Stimulated activated CD4-positive, alpha-beta T cell treated with anti-CD3 and anti-CD28 coated beads, Interleukin-1b, Interleukin-23, amount 100 ng/mL, for 48 hours (primary cell): ENCODE measurements around the gene TANGO6.

Experiments used
- DNase-seq: peaks from one replicate; pipeline ENCODE4 v3.0.0-alpha.2; 2020

Gene TANGO6

GRCh38 chr16:68915589-68915988 lies 72.3 kb downstream of the TANGO6 start:
- no peak for DNase-seq

DNA sequence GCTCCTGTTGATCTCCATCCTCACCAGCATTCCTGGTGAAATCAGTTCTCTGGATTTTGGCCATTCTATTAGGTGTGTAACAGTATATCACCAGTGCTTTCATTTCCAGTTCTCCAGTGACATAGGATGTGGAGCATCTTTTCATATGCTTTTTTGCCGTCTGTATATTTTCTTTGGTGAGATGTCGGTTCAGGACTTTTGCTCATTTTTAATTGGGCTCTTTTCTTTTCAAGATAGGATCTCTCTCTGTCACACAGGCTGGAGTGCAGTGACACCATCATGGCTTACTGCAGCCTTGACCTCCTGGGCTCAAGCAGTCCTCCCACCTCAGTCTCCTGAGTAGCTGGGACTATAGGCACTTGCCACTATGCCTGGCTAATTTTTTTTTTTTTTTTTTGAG lies 74.2 kb downstream of the TANGO6 start:
- DNase-seq = no peak

GRCh38 chr16:68920349-68920748 lies 77.0 kb downstream of the TANGO6 start:
- no peak for DNase-seq

- no peak for DNase-seq
Observed at GRCh38 chr16:68921637-68922036, 78.3 kb downstream of the TANGO6 start.

DNA sequence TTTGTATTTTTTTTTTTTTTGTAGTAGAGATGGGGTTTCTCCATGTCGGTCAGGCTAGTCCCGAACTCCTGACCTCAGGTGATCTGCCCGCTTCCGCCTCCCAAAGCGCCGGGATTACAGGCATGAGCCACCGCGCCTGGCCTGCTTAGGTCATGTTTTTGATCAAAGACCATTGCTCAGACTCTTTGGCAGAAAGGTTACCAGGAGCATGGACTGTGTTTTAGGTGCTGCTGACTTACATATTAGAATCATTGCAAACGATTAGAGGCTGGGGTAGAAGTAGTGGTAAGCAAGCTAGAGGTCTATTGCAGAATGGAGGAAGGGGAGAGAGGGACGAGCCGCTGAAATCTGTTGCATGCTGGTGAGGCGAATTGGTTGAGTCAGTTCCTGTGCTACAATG lies 79.8 kb downstream of the TANGO6 start:
- DNase-seq = no peak

DNA sequence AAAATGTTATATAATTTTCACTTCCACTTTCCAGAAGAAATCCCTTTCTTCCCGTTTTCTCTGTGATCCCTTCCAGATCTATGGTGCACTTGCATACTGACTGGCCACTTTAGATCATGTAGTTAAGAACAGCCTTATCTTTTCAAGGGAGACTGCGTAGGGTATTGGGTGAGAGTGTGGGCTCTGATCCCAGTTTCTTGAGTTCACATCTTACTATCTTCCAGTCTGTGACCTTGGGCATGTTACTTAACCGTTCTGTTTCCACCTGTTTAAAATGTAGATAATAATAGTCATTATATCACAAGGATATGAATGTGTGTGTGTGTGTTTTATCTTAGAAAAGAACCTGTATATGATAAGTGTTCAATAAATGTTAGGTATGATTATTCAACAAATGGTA lies 83.7 kb downstream of the TANGO6 start:
- no peak for DNase-seq

- DNase-seq = no peak
Observed at GRCh38 chr16:68931196-68931595, 87.9 kb downstream of the TANGO6 start.

- no peak for DNase-seq
Observed at GRCh38 chr16:68934402-68934801, 91.1 kb downstream of the TANGO6 start.

- no peak for DNase-seq
Observed at GRCh38 chr16:68935008-68935407, 91.7 kb downstream of the TANGO6 start.

DNA sequence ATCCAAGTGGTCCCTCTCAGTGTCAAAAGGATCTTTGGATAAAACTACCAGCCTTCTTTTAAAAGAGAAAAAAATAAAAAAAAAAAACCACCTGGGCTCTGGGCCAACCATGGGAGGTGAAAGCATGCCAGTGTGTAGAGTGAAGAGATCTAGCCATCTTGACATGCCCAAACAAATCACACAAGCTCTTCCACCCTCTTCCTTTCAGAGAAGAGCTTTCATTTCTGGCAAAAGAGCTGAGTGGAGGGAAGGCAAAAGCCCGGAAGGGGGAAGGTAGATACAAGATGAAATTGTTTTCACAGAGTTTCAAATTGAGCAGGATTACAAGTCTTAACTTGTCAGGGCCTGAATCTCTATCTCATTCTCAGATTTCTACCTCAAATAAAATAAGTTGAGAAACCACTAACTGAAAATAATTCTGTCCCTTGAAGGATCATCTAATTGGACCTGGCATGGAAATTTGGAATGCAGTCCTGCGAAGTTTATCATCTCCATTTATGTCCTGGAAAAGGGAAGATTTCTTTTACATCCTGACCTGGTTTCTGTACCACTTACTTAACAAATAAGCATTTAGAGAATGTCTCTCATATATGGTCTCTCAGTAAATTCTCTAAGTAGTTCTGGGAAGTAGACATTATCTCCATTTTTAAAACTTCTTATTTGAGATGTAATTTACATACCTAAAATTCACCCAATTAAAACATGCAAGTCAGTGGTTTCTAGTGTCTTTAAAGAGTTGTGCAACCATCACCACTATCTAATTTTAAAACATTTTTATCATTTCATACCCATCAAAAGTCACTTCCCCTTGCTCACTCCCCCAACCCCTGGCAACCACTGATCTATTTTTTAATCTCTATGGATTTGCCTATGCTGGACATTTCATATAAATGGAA lies 93.7 kb downstream of the TANGO6 start:
- no peak for DNase-seq

DNA sequence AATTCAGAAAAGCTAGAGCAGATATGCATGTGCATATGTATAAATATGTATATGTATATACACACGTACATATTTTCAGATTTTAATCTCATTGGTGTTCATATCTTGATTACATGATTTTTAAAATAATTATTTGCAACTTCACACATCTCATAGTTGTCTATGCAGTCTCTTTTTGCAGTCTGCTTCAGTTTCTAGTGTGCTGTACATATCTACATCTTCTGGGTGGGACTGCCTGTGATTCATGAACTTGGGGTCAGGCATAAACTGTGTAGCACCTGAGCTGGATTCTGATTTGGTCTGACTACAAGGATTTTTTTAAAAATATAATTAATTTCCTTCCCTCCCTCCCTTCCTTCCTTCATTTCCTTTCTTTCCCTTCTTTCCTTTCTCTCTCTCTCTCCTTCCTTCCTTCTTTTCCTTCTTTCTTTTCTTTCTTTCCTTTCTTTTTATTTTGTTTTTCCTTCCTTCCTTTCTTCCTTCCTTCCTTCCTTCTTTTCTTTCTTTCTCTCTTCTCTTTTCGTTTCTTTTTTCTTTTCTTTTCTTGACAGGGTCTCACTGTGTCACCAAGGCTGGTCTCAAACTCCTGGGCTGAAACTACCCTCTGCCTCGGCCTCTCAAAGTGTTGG lies 96.5 kb downstream of the TANGO6 start:
- DNase-seq = no peak

GRCh38 chr16:68940816-68941215 lies 97.5 kb downstream of the TANGO6 start:
- DNase-seq = no peak

- DNase-seq = no peak
Observed at GRCh38 chr16:68943961-68944360, 100.6 kb downstream of the TANGO6 start.

GRCh38 chr16:68948230-68948910 lies 105.0 kb downstream of the TANGO6 start:
- DNase-seq = no peak

GRCh38 chr16:68951991-68952877 lies 108.9 kb downstream of the TANGO6 start:
- DNase-seq = no peak

GRCh38 chr16:68954911-68955635 lies 111.7 kb downstream of the TANGO6 start:
- no peak for DNase-seq

DNA sequence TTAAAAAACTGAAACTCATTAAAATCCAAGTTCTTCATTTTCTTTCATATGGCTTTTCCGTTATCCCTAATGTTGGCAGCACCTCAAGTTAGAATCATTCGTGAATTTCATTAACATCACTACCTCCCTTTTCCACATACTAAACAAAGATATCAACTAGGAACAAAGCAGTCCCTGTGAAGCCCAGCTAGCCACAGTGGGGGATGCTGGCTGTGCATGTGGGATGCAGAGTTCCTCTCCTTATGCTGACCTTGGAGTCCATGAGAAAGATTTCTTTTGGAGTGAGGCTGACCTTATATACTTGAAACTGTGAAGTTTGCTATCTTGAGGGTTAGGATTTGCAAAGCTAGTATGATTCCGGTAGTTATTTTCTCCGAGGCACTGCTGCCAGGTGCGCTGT lies 117.6 kb downstream of the TANGO6 start:
- no peak for DNase-seq

GRCh38 chr16:68961778-68962402 lies 118.6 kb downstream of the TANGO6 start:
- DNase-seq = no peak

DNA sequence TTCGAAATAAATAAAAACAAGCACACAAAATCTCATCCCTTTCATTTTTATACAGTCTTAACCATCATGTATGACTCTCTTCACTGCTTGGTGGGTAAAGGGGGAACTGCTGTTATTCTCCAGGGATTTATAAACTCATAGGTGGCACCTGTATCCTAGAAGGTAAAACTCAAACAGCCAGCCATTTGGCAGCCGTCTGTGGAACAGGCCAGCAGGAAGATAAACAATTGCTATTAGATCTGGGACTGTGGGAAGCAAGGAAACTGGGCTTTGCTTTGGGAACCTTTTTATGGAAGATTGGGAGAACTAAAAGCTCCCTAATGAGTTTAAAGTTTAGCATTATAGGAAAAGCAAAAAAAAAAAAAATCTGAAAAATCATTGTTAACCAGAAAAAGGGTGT lies 126.0 kb downstream of the TANGO6 start:
- no peak for DNase-seq

GRCh38 chr16:68972013-68972412 lies 128.7 kb downstream of the TANGO6 start:
- DNase-seq = no peak

DNA sequence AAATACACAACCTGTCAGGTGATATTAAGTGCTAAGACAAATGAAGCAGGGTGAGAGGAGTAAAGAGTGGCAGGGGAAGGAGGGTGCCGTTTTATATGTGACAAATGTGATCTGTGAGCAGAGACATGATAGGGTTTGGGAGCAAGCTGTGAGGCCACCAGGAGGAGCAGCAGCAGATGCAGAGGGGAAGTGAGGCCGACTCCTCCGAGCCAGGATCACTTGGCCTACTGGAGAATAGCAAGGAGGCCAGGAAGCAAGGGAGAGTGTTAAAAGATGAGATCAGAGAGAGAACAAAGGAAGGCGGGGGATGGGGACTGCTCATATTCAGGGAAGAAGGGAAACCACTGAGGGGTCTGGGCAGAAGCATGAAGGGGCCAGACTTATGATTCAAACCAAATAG lies 129.4 kb downstream of the TANGO6 start:
- no peak for DNase-seq
